Heart right ventricle (tissue), 16 donors: Measurements from ENCODE around the gene PKNOX2. TPM values are rescaled to one million over a fixed set of nuclear protein-coding genes. Genes with fewer than 3 reads are reported as not detected.

Source experiments
- ATAC-seq, 8 donors: fragments of 200-7000 bp; cut with Tn5 transposase; one replicate each; pipeline ENCODE4 v1.9.1; 2020; ENCODE audit warnings: mild to moderate bottlenecking in 8 of 8, moderate library complexity in 8 of 8, moderate number of reproducible peaks in 1 of 8
- DNase-seq, 2 donors: peaks; one replicate each; pipeline ENCODE4 v3.0.0-alpha.2; 2020
- H3K27ac ChIP-seq, 10 donors: fragments of 200-600 bp; sonication (generic) in 2 of 10; one replicate each; pipeline versions ENCODE4 v1.5.0 to v1.8.0; 2020 to 2022; ENCODE audit warnings: mild to moderate bottlenecking in 3 of 10
- H3K27me3 ChIP-seq, 7 donors: fragments of 200-600 bp; one replicate each; pipeline ENCODE4 v1.8.0; 2021 to 2022; ENCODE audit warnings: mild to moderate bottlenecking in 2 of 7
- H3K36me3 ChIP-seq, 9 donors: fragments of 200-600 bp; sonication (generic) in 1 of 9; one replicate each; pipeline versions ENCODE4 v1.5.0 to v1.8.0; 2020 to 2022; ENCODE audit warnings: mild to moderate bottlenecking in 2 of 9
- H3K4me1 ChIP-seq, 9 donors: fragments of 200-600 bp; sonication (generic) in 1 of 9; one replicate each; pipeline versions ENCODE4 v1.5.0 to v1.8.0; 2020 to 2022; ENCODE audit warnings: mild to moderate bottlenecking in 4 of 9
- H3K4me3 ChIP-seq, 10 donors: fragments of 200-600 bp; sonication (generic) in 2 of 10; one replicate each; pipeline versions ENCODE4 v1.5.0 to v1.8.0; 2020 to 2022; ENCODE audit warnings: mild to moderate bottlenecking in 7 of 10, moderate library complexity in 2 of 10
- H3K9me3 ChIP-seq, 11 donors: fragments of 200-600 bp in 10 of 11; sonication (generic) in 2 of 11; one replicate each; pipeline versions ENCODE4 v1.5.0 to v1.8.0; 2013 to 2022; ENCODE audit warnings: mild to moderate bottlenecking in 2 of 11, control low read depth in 1 of 11, moderate library complexity in 1 of 11
- WGBS, 2 donors: extraction: QIAGEN DNeasy Blood & Tissue Kit; methylation state at CpG; one replicate each; pipeline ENCODE4 v1.1.7; 2013; ENCODE audit warnings: inconsistent platforms in 1 of 2; 5-methylcytosine and 5-hydroxymethylcytosine counted together
- intact Hi-C, 10 donors: fragments of 100-400 bp; cut with DNase I; formaldehyde crosslinking; loops; one replicate each; pipeline versions ENCODE4 v1.11.1 to v1.14.2; 2022
- polyA plus RNA-seq, 2 donors: library from polyadenylated mRNA; stranded (reverse); fragments of 200-250 nt; gene quantifications; one replicate each; pipeline ENCODE4 v1.2.3, GENCODE V29; 2013
- total RNA-seq, 10 donors: library from RNA; stranded (reverse); fragmentation: NEBNext Ultra II Directional in 3 of 10; extraction: Animal tissue kit (Norgen Biotek cat#: 25700) in 3 of 10; gene quantifications; one replicate each; pipeline versions ENCODE4 v1.2.1 to v1.2.4, GENCODE V29; 2021 to 2023
- TF ChIP-seq, protein P1 (sequence below), 9 donors: fragments of 200-600 bp; sonication (generic) in 2 of 9; IDR thresholded peaks; one replicate each; pipeline versions ENCODE4 v1.5.0 to v1.8.0; 2021 to 2022; ENCODE audit warnings: antibody characterized with exemption in 9 of 9, mild to moderate bottlenecking in 5 of 9, moderate library complexity in 1 of 9
- donor health status: Arrhythmogenic right ventricular cardiomyopathy.
- donor health status: ischemic (EF 13 %, LVEDD 7.1; RV severe dilation, severe dysfunction).
- donor health status: healthy with polysubstance abuse.
- donor health status: DM: no; HTN: yes; CAD: no.
- donor health status: DM: no; HTN: no; CAD: no.
- donor health status: ischemic (EF 25% LVEDD 6.9; RV normal size, moderate dysfunction).
- donor health status: ischemic (EF 25% LVEDD 5.7; RV mildly dilated, moderate dysfunction).
- donor health status: healthy.
- donor health status: DM: yes; HTN: yes; CAD: no.
- donor health status: Ischemic cardiomyopathy.
- donor health status: ischemic (EF 35%, LVEDD 5.7; RV mildly dilated, moderate dysfunction).
- donor health status: nonischemic (EF 11% LVEDD 7.7; RV severe dilation, severe dysfunction).
- donor health status: DM: yes; HTN: yes; CAD: no.
- donor health status: PGD.
- donor health status: ischemic (EF 29% LVEDD 5.4; RV normal size, mild dysfunction).
- donor health status: nonischemic (EF 23%, LVEDD 6.1; RV moderate dilation, normal function).

Gene PKNOX2
- total and polyA plus RNA-seq, 12 donors, result 2.5 to 5.8 (median 4.5) TPM

DNA sequence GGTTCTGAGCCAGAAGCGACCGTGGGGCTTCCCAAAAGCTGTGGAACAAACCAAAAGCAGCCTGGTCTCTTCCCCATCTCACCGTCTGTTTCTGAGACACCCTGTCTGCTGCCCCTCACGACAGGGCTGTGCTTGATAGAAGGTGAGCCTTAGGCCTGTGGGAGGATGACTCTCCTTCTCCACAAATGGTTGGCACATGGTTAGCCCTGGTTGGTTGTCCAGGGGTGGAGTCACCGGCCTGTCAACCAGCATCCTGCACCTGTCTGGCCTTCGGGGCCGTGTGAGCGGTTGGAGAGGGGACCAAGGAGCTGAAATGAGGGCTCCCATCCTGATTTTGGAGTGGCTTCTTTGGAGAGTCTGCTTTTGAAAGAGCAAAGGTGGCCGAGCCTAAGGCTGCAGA is 135.3 kb downstream of the PKNOX2 start:
- TF ChIP-seq, protein P1, sequence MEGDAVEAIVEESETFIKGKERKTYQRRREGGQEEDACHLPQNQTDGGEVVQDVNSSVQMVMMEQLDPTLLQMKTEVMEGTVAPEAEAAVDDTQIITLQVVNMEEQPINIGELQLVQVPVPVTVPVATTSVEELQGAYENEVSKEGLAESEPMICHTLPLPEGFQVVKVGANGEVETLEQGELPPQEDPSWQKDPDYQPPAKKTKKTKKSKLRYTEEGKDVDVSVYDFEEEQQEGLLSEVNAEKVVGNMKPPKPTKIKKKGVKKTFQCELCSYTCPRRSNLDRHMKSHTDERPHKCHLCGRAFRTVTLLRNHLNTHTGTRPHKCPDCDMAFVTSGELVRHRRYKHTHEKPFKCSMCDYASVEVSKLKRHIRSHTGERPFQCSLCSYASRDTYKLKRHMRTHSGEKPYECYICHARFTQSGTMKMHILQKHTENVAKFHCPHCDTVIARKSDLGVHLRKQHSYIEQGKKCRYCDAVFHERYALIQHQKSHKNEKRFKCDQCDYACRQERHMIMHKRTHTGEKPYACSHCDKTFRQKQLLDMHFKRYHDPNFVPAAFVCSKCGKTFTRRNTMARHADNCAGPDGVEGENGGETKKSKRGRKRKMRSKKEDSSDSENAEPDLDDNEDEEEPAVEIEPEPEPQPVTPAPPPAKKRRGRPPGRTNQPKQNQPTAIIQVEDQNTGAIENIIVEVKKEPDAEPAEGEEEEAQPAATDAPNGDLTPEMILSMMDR (IDR thresholded peaks at IDR 0.05), result no peak
- Histone ChIP-seq H3K27ac (no peak overlapping the region), H3K9me3 (no peaks in the 10 kb centered on the region), H3K4me3 (no peak overlapping the region), H3K36me3 (no peaks in the 10 kb centered on the region), H3K4me1 (peaks cover 0 to 21% (median 7%) of the 10 kb centered on the region in 9 donors), H3K27me3 (no peaks in the 10 kb centered on the region)
- intact Hi-C loops, result no loop called here
- DNase-seq, result no peak
- 90 to 92% methylated on average over 9 of the region's 9 CpGs for WGBS, 2 donors
- ATAC-seq, result no peak

DNA sequence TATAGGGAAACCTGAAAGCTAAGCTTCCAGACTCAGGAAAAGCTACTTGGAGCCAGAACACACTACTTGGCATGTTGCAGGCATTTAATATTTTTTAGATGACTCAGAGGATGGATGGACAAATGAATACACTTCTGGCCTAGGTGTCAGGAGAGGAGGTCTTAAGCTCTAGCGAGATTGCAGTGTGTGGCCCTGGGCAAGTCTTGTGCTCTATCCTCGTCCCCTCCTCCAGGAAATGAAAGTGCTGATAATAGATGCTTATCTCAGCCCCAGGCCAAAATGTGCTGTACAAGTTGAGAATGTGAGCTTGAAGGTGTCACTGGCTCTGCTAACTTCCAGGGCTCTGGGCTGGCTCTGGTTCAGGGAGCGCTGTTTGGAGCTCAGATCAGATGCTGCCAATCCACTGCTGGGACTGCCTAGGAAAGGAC is 136.3 kb downstream of the PKNOX2 start:
- TF ChIP-seq, protein P1 (IDR thresholded peaks at IDR 0.05), result no peak
- no peak overlapping the region for H3K27ac ChIP-seq
- DNase-seq, result peak in 1 of 2 donors; percentile 31
- intact Hi-C loops, result no loop called here
- WGBS, 2 donors, result 42 to 64% methylated on average over 3 of the region's 3 CpGs
- no peaks in the 10 kb centered on the region for H3K9me3 ChIP-seq
- no peaks in the 10 kb centered on the region for H3K36me3 ChIP-seq
- ATAC-seq, result peak in 7 of 8 donors; percentile 23 to 77 (median 43)
- peaks cover 0 to 21% (median 7%) of the 10 kb centered on the region in 9 donors for H3K4me1 ChIP-seq
- H3K27me3 ChIP-seq, result no peaks in the 10 kb centered on the region
- H3K4me3 ChIP-seq, result no peak overlapping the region

DNA sequence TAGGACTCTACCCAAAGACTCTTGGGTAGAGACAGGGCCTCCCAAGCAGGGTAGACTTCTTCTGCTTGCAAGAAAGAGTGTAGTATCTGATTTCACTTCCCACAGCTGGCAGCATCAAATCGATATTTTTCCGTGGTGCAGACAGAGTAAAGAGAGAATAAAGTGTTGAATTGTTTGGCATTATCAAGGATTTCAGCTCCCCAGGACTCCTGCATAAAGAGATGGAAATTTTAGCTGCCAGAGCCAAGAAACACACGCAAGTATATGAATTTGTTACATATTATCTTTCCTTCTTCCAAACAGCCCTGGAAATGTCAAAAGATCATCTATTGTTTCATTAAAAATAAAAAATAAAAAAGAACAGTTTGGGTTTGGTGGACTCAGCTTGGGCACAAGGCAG is 136.8 kb downstream of the PKNOX2 start:
- DNase-seq (no peak), ATAC-seq (no peak)
- Histone ChIP-seq H3K4me1 (peaks cover 0 to 21% (median 7%) of the 10 kb centered on the region in 9 donors), H3K9me3 (no peaks in the 10 kb centered on the region), H3K4me3 (no peak overlapping the region), H3K27me3 (no peaks in the 10 kb centered on the region), H3K27ac (no peak overlapping the region), H3K36me3 (no peaks in the 10 kb centered on the region)
- intact Hi-C loops, result no loop called here
- TF ChIP-seq, protein P1 (IDR thresholded peaks at IDR 0.05), result no peak
- WGBS, 2 donors, result 59 to 74% methylated on average over 3 of the region's 3 CpGs

DNA sequence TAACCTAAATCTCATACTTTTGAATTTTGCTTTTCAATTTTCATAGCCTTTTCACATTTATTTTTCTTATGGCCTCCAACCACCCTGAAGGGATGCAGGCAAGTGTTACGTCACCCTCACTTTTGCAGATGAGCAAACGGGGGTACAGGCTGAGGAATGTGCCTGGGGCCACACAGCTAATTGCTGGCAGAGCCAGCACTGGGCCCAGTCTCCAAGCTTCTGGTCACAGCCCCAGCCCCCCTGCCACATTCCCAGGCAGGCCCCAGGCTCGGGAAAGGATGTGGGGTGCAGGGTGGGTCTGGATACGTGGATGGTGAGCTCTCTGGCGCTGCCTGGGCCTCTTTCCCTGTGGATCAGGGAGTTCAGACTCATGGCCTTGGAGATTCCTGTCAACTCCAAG is 138.6 kb downstream of the PKNOX2 start:
- no peak overlapping the region for H3K4me3 ChIP-seq
- no peaks in the 10 kb centered on the region for H3K36me3 ChIP-seq
- no peaks in the 10 kb centered on the region for H3K27me3 ChIP-seq
- 94 to 97% methylated on average over 5 of the region's 5 CpGs for WGBS, 2 donors
- DNase-seq (no peak), ATAC-seq (no peak)
- H3K9me3 ChIP-seq, result no peaks in the 10 kb centered on the region
- H3K4me1 ChIP-seq, result peaks cover 0 to 21% (median 7%) of the 10 kb centered on the region in 9 donors
- TF ChIP-seq, protein P1 (IDR thresholded peaks at IDR 0.05), result no peak
- intact Hi-C loops, result no loop called here
- no peak overlapping the region for H3K27ac ChIP-seq
